GM18861 (cell line): ENCODE results near the gene NYAP2.

Source experiments
- ATAC-seq: cut with Tn5 transposase; IDR thresholded peaks from one replicate; pipeline ENCODE4 v1.9.1; 2021; ENCODE audit not compliant: unreplicated experiment

The NYAP2 gene

GRCh38 chr2:225399504-225399903 is at the start of gene NYAP2:
Gene NYAP2 (plus strand): TSS chr2:225399710. CDS start chr2:225408881, 9,171 bp downstream.
- ATAC-seq: no peak

DNA sequence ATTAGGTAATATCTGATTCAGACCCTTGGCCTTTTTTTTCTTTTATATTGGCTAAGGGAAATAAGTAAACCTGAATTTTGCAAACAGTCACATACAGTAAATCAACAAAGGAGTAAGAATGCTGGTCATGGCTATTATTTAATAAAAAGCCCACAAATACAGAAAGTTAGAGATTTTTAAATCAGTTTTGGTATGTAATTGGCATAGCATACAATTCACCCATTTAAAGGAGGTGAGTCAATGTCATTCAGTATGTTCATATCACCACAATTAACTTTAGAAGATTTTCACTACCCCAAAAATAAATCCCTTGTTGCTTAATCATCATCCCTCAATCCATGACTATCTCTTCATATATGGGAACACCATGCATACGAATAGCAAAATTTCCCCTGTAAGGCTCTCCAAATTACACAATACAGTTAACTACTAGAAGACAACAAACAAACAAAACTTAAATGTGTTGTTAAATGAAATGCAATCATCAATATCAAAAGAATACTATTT is 45.9 kb upstream of the NYAP2 start:
- ATAC-seq: no peak

GRCh38 chr2:225354281-225354774 is 45.2 kb upstream of the NYAP2 start:
- no peak for ATAC-seq

DNA sequence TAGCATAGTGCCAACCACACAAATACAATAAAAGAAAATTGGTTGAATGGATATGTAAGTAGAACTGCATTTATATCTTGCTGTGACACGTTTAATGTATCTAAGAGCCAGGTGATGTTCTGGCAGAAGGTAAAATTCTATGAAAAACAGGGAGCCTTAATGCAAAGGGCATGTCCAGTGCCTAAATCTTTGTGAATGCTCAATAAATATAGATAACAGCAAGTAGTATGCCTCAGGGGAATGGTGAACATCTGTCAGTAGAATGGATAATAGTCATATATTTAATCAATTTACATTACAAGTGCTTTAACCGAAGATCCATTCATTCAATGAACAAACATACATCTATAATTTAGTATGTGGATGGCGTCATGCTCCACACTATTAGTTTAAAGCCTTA is 43.7 kb upstream of the NYAP2 start:
- no peak for ATAC-seq

- ATAC-seq: no peak
Measured at GRCh38 chr2:225366731-225367130, 32.8 kb upstream of the NYAP2 start.

DNA sequence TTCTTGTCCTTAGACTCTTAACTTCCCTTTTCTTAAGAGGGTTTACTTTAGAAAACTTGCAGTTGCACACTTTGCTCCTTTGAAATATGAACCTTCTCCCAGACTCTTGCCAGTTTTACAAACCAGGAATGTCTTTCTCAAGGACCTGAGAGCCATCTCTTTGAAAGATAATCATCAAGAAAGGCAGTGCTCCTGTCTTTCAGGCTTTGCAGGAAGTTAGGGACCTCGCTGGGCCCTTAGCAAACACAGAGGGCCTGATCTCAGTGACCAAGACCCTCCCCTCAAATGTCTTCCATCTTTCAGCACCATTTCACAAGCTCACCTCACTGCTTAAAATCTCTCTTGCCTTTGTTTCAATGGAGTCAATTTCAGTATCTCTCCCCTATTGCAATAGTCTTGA is 32.0 kb upstream of the NYAP2 start:
- no peak for ATAC-seq

DNA sequence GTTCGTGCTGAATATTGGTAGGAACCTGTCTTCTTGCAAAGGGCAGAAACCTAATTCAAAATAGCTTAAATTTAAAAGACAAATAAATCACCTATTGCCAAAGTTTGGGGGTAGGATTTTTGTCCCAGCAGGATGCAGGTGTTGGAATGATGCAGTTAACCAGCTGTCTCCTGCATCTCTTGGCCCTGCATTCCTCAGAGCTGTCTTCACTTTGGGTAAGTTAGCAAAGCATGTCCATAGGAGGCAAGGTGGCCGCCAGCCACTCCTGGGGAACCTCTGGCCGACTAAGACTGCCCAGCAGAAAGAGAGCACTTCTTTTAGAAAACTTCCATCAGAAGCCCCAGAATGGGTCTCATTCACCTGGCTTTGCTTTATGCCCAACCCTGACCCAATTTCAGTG is 20.5 kb upstream of the NYAP2 start:
- ATAC-seq: no peak

GRCh38 chr2:225379856-225380255 is 19.7 kb upstream of the NYAP2 start:
- no peak for ATAC-seq

DNA sequence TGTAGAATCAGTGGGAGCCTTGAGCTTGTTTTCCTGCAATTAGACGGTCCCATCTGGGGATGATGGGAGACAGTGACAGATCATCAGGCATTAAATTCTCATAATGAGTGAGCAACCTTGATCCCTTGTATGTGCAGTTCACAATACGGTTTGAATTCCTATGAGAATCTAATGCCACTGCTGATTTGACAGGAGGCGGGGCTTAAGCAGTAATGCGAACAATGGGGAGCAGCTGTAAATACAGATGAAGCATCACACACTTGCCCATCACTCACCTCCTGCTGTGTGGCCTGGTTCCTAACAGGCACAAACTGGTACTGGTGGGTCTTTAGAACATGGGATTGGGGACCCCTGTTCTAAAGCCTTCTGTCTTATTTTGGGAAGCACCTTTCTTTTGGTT is 17.9 kb upstream of the NYAP2 start:
- ATAC-seq: no peak

DNA sequence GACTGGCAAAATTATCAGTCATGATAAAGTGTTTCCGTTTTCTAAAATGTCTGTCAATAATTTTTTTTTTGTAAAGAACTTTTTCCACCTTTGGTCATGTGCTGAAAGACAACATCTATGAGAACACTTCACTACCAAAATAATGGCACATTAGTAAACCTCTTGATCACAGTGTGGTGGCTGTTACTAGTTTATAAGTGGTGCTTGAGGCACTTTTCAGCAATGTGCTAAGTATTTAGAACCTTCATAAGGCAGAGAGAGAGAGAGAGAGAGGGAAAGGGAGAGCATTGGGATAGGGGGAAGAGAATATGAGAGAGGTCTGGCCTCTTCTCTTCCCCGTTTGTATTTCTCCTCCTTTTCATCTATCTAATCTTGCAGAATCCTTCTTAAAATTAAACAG is 1.1 kb upstream of the NYAP2 start:
- ATAC-seq: no peak

DNA sequence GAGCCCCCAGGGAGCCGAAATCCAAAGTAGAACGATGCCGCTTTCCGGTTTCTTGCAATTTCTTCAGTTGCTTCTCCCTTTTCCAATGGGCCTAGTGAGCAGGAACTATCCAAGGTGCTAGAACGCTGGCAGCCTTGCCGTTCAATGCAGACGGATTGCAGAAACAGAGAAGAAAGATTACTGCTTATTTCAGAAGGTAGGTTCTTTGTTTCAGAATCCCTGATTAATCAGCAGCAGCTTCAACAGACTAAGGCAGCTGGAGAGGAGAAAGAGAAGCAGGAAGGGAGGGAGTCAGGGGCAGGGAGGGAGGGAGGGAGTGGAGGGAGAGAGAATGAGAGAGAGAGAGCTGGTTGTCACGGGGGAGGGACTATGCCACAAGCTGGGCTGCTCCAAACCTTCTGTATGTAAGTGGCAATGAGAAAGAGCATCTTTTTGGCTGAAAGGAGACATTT is 576 bp downstream of the NYAP2 start:
- ATAC-seq: no peak

DNA sequence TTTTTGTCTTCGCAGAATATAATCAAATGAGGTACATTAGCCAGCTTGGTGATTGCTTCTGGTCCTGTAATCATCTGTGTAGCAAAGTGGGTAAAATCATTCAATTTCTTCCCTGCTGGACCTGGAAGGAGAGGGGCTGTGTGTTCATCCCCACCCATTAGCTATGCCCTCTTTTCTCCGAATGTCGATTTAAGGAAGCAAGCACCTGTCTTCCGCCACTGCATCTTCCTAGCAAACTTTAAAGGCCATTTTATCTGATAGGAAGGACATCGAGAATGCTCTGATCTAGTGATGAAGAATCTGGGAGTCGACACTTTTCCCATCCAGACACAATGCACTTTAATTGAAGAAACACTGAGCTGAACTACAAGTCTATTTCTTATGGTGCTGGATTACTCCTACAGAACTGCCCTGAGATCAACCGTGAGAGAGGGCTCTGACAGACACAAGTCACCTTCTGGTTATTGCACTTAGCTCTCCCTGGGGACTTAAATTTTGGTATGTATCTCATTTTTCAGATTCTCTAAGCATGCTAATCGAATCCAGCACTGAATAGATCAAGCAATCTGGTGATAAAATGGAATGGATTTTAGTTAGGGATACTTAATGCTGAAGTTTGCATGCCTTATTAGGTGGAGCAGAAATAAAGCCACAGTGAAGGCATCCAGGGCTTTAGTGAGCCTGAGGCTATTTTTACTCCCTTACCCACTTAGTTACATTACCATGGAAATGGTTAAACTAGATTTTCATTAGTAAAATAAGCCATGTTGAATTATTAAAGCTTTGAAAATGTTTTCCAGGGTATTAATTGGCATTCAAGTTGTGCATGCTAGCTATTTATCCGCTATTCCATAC is 1.3 kb downstream of the NYAP2 start:
- ATAC-seq: no peak

DNA sequence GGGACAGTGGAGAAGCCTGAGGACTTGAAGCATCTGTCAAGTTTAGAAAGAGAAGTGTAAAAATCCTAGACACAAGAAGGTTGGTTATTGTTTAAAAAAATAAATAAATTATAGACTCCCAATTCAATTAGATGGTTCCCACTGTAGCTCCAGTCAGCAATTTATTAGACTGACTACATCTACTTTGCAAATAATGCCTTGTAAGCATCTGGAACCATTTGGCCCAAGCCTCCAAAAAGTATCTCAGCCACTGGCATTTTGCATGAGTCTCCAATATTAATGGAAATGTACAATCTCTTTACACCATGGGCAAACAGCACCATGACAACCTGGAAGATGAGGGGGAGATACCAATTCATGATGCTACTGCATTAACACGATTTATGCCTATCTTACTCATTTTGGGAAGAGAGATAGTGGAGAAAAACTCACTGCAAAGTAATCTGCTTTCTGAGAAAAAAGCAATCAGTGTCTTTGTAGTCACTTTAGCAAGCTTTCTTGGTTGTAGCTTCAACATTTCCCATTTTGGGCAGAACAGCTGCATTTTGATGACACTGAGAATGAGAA is 2.8 kb downstream of the NYAP2 start:
- no peak for ATAC-seq

DNA sequence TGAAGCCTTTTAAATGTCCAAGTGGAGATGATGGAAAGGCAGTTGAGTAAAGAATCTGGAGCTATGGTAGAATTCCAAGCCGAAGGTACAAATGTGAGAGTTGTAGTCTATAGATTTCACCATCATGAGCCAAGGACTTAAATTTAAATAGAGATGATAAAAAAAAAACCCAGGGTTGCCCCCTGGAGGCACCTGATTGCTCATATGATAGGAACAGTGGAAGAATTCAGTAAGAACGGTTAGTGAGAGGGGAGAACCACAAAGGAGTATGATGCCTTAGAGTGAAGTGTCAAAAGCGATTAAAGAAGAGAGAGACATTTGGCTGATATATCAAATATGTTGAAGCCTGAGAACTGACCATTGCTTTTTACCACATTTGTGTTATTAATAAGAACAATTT is 11.9 kb downstream of the NYAP2 start:
- ATAC-seq: no peak

- ATAC-seq: no peak
Measured at GRCh38 chr2:225413786-225414185, 14.3 kb downstream of the NYAP2 start.

- ATAC-seq: no peak
Measured at GRCh38 chr2:225414902-225415301, 15.4 kb downstream of the NYAP2 start.

- no peak for ATAC-seq
Measured at GRCh38 chr2:225415341-225415740, 15.8 kb downstream of the NYAP2 start.

GRCh38 chr2:225415792-225416191 is 16.3 kb downstream of the NYAP2 start:
- no peak for ATAC-seq

DNA sequence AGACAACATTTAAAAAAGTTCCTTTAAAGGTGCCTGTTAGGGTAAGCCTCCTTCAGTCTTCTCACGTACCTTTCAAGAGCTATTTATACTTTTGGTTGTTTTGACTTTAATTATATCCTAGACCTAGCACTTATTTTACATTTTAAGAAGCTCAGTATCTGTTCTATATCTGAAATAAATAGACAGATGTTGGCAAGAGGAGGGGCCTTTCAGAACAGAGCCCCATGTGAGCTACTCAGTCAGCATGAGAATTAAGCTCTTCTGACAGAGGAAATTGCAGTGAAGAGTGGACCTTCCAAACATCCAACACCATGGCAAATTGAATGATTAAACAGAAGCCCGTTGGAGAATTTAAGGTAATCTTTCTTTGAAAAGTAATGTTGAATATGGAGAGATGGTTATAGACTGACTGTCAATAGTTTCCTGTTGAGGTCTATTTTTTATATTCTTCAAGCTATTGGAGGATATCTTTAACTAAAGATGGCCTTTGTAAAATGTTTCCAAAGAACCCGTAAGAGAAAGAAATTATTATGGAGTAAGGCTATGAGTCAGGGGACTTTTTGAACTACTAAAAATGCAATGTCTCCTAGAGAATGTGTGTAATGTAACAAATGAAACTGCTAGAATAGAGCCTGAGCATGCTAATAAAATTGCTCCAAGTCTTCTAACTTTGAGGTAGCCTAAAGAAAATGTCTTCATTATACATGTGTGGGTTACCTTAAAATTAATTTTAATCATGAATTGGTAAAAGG is 17.3 kb downstream of the NYAP2 start:
- ATAC-seq: no peak

DNA sequence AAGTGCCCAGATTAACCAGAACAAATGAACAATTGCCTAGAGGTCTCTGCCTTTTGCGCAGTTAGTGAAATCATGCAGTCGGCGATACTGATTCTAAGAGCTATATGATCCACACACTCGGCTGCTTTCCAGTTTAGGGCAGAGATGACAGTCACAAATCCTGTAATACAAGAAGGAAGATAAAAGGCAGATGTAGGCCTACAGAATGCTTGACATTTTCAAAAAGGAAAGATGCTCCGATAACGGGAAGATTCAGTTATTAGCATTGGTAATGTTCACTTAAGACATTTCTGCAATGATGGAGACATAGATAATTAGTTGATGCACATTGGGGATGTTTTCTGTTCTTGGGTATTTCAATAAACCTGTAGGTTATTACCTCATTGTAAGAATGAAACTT is 19.5 kb downstream of the NYAP2 start:
- ATAC-seq: no peak

DNA sequence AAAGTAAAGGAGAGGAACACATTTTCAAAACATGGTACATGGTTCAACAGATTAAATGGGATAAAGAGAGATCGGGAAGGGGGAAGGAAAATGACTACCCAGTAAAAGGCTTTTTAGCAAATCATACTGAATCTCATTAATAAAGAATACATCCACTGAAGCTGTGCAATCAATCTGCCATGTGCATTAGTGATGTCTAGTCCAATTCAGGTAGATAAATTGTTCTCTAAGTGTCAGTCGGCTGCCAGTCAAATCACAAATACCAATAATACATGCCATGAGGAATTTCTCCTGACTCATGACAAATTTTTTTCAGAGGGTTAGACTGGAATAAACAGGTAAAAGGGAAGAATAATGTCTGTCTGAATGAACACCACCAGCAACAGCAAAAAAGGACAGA is 22.6 kb downstream of the NYAP2 start:
- ATAC-seq: no peak

GRCh38 chr2:225425284-225425683 is 25.8 kb downstream of the NYAP2 start:
- ATAC-seq: no peak
